ENCODE measurements around the gene CES3. TPM values are rescaled to one million over a fixed set of nuclear protein-coding genes. Genes with fewer than 3 reads are reported as not detected.

CES3 gene
- total RNA-seq, 1 experiment from 2014 or later, result 3.7 TPM

DNA sequence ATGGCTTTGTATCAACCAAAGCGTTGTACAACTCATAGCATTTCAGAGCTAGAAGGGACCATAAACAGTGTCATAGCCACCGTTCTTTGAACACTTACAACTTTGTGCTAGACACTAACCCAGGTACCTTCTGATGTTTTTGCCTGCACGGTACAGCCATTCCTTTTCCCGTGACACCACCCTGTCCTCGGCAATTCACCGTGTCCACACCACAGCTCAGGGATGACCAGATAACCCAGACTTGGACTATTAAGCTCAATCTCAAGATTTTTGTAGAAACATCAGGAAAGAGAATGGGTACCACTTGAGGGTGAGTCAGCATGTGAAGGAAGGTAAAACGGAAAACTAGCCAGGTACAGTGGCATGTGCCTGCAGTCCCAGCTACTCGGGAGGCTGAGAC lies 58.1 kb downstream of the CES3 start:
- Histone ChIP-seq H4K5ac (ENCODE audit: insufficient read length, low read depth, low read length) (no peak overlapping the region), H3K9ac (ENCODE audit: extremely low read depth, insufficient read length, low read length) (no peak overlapping the region), H2AFZ (ENCODE audit: low read length) (no peak overlapping the region), H2BK12ac (ENCODE audit: insufficient read length, low read depth, low read length) (no peak overlapping the region), H3K23ac (ENCODE audit: insufficient read length, low read depth, low read length) (no peak overlapping the region), H3K79me2 (ENCODE audit: insufficient read depth, low read length) (no peaks in the 10 kb centered on the region), H3K79me1 (ENCODE audit: insufficient read depth, low read depth, low read length, poor library complexity, severe bottlenecking) (no peaks in the 10 kb centered on the region), H4K91ac (ENCODE audit: insufficient read length, low read depth, low read length) (no peak overlapping the region), H3K23me2 (ENCODE audit: insufficient read length, low read depth, low read length, poor library complexity, severe bottlenecking) (no peaks in the 10 kb centered on the region), H3K4me1 (ENCODE audit: insufficient read depth, low read length) (no peaks in the 10 kb centered on the region), H3T11ph (ENCODE audit: low read length) (no peak overlapping the region), H3K9me3 (ENCODE audit: control insufficient read depth, low read depth, low read length) (no peaks in the 10 kb centered on the region), H3K18ac (ENCODE audit: insufficient read length, low read depth, low read length) (no peak overlapping the region), H2BK120ac (ENCODE audit: low read depth, low read length, poor library complexity, severe bottlenecking) (no peak overlapping the region), H3K27me3 (ENCODE audit: insufficient read depth, low read length) (peaks cover 11% of the 10 kb centered on the region; the same call in 1 of the 2 replicates), H2BK5ac (ENCODE audit: insufficient read length, low read length) (no peak overlapping the region), H2AK5ac (ENCODE audit: insufficient read length, low read length) (no peak overlapping the region), H2BK20ac (ENCODE audit: low read depth, low read length, poor library complexity, severe bottlenecking) (no peak overlapping the region), H3K4ac (ENCODE audit: low read depth, low read length) (no peak overlapping the region), H3K27ac (ENCODE audit: insufficient read length, low read depth, low read length) (no peak overlapping the region), H4K20me1 (ENCODE audit: control insufficient read depth, insufficient read depth, insufficient read length) (no peaks in the 10 kb centered on the region), H3K14ac (ENCODE audit: insufficient read depth, low read length) (no peak overlapping the region), H4K8ac (replicated peaks; ENCODE audit: insufficient read length, low read depth, low read length) (no peak overlapping the region), H3K56ac (ENCODE audit: insufficient read length, low read depth, low read length) (no peak overlapping the region), H2BK15ac (ENCODE audit: low read depth, low read length) (no peak overlapping the region), H3K4me2 (ENCODE audit: insufficient read depth, insufficient read length, low read length) (no peak overlapping the region)
- TF ChIP-seq, protein P1, sequence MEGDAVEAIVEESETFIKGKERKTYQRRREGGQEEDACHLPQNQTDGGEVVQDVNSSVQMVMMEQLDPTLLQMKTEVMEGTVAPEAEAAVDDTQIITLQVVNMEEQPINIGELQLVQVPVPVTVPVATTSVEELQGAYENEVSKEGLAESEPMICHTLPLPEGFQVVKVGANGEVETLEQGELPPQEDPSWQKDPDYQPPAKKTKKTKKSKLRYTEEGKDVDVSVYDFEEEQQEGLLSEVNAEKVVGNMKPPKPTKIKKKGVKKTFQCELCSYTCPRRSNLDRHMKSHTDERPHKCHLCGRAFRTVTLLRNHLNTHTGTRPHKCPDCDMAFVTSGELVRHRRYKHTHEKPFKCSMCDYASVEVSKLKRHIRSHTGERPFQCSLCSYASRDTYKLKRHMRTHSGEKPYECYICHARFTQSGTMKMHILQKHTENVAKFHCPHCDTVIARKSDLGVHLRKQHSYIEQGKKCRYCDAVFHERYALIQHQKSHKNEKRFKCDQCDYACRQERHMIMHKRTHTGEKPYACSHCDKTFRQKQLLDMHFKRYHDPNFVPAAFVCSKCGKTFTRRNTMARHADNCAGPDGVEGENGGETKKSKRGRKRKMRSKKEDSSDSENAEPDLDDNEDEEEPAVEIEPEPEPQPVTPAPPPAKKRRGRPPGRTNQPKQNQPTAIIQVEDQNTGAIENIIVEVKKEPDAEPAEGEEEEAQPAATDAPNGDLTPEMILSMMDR (conservative IDR thresholded peaks at IDR 0.05), result no peak
- Mint-ChIP-seq H3K4me3 (no peak overlapping the region), H3K9me3 (no peaks in the 10 kb centered on the region), H3K4me1 (peaks cover 4 to 10% of the 10 kb centered on the region in 2 experiments; a peak in 2 of 4 replicates), H3K27ac (no peak overlapping the region), H3K27me3 (ENCODE audit: low read depth) (peaks cover 27% of the 10 kb centered on the region), H3K36me3 (ENCODE audit: insufficient read depth in 1 of 3, low read depth in 3 of 3) (no peaks in the 10 kb centered on the region)
- no peak for DNase-seq
- no CpG with 5 or more reads among the region's 8 CpGs for WGBS (ENCODE audit: extremely low coverage, insufficient read length, low lambda C conversion rate)

Measured in H9 (cell line).